ENCODE results near the gene WDR33.

WDR33 gene

DNA sequence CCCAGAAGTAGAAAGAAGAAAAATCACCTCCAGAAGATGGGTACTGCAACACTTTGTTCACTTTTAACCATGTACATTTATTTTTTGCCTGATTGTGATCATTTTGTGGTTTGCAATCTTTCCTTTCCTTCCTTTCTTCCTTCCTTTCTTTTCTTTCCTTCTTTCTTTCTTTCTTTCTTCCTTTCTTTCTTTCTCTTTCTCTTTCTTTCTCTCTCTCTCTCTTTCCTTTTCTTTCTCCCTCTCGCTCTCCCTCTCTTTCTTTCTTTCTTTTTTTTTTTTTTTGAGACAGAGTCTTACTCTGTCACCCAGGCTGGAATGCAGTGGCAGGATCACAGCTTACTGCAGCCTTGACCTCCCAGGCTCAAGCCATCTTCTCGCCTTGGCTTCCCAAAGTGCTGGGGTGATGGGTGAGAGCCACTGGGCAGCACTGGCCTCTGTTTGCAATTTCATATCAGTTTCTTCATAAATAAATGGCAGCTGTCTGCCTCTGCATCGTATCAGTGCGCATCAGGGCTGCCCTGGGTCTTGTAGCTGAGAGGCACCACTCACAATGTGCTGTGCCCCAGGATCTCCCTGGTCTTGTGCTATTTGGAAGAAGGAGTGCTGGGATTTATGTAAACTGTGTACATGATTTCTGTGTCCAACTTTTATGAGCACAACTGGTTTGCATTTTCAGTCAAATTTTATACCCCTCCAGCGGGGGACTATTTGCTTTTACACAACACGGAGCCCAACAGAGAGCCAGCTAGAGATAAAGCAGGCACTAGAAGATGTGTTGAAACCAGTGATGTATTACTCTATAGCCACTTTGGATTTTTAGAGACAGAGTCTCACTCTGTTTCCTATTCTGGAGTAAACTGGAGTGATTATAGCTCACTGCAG, 128.8 kb downstream of the WDR33 start:
- Histone ChIP-seq H3K4me3 (ENCODE audit: low read depth in 1 of 2, low read length in 1 of 2) (no peak overlapping the region), H3K9me3 (no peaks in the 10 kb centered on the region), H3K27me3 (peaks cover 60% of the 10 kb centered on the region), H3K4me1 (ENCODE audit: control insufficient read depth in 1 of 2, insufficient read depth in 1 of 2, low read depth in 1 of 2, low read length in 1 of 2) (no peaks in the 10 kb centered on the region), H3K27ac (no peak overlapping the region), H3K36me3 (no peaks in the 10 kb centered on the region)
- no peak for TF ChIP-seq CTCF (IDR thresholded peaks at IDR 0.05)

GRCh38 chr2:127681288-127681804, 129.6 kb downstream of the WDR33 start:
- Histone ChIP-seq H3K27ac (no peak overlapping the region), H3K4me3 (ENCODE audit: low read depth in 1 of 2, low read length in 1 of 2) (no peak overlapping the region), H3K27me3 (peaks cover 63% of the 10 kb centered on the region), H3K9me3 (no peaks in the 10 kb centered on the region), H3K4me1 (ENCODE audit: control insufficient read depth in 1 of 2, insufficient read depth in 1 of 2, low read depth in 1 of 2, low read length in 1 of 2) (no peaks in the 10 kb centered on the region), H3K36me3 (no peaks in the 10 kb centered on the region)
- TF ChIP-seq CTCF (IDR thresholded peaks at IDR 0.05): no peak

DNA sequence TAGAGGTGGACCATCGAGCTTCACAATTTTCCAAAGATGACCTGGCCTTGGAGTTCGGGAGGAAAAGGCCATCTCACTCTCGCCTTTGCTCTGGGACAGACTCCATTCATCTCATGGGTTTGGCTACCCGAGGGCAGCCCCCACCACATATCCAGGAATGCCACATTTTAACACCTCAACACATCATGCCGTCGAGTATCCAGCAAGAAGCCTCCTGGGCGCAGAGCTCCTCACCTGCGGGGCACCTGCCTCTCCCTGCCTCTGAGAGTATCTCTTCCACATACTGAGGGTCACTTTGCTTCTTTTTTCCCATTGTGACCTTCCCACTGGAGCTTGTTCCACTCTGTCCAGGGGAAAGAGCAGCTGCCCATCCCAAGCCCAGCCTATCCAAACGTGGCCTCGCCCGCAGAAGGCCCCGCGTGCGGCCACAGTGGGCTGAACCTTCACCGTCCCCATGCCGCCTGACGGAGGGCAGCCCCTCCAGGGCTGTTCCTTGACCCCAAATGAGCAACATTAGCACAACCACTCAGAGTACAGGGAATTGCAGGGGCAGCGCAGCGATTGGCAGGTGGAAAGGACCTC, 130.2 kb downstream of the WDR33 start:
- Histone ChIP-seq H3K36me3 (no peaks in the 10 kb centered on the region), H3K27ac (no peak overlapping the region), H3K27me3 (peaks cover 67% of the 10 kb centered on the region), H3K9me3 (no peaks in the 10 kb centered on the region), H3K4me3 (ENCODE audit: low read depth in 1 of 2, low read length in 1 of 2) (no peak overlapping the region), H3K4me1 (ENCODE audit: control insufficient read depth in 1 of 2, insufficient read depth in 1 of 2, low read depth in 1 of 2, low read length in 1 of 2) (no peaks in the 10 kb centered on the region)
- TF ChIP-seq CTCF (IDR thresholded peaks at IDR 0.05): no peak

GRCh38 chr2:127679680-127680361, 131.2 kb downstream of the WDR33 start:
- H3K9me3 ChIP-seq: no peaks in the 10 kb centered on the region
- H3K27me3 ChIP-seq: peaks cover 77% of the 10 kb centered on the region
- no peak overlapping the region for H3K4me3 ChIP-seq (ENCODE audit: low read depth in 1 of 2, low read length in 1 of 2)
- no peak for TF ChIP-seq CTCF (IDR thresholded peaks at IDR 0.05)
- no peaks in the 10 kb centered on the region for H3K36me3 ChIP-seq
- no peak overlapping the region for H3K27ac ChIP-seq
- H3K4me1 ChIP-seq (ENCODE audit: control insufficient read depth in 1 of 2, insufficient read depth in 1 of 2, low read depth in 1 of 2, low read length in 1 of 2): peaks cover 0 to 7% of the 10 kb centered on the region in 2 experiments

- Histone ChIP-seq H3K36me3 (no peaks in the 10 kb centered on the region), H3K9me3 (no peaks in the 10 kb centered on the region), H3K4me3 (ENCODE audit: low read depth in 1 of 2, low read length in 1 of 2) (no peak overlapping the region), H3K4me1 (ENCODE audit: control insufficient read depth in 1 of 2, insufficient read depth in 1 of 2, low read depth in 1 of 2, low read length in 1 of 2) (peaks cover 0 to 10% of the 10 kb centered on the region in 2 experiments), H3K27me3 (peaks cover 85% of the 10 kb centered on the region), H3K27ac (no peak overlapping the region)
- TF ChIP-seq CTCF (IDR thresholded peaks at IDR 0.05): no peak
These were observed 132.0 kb downstream of the WDR33 start for GRCh38 chr2:127678991-127679390.
